Measurements from ENCODE around the gene SYNGR2. TPM values are rescaled to one million over a fixed set of nuclear protein-coding genes. Genes with fewer than 3 reads are reported as not detected.

SYNGR2 gene
- total RNA-seq, 1 donor, result 3.3 TPM

DNA sequence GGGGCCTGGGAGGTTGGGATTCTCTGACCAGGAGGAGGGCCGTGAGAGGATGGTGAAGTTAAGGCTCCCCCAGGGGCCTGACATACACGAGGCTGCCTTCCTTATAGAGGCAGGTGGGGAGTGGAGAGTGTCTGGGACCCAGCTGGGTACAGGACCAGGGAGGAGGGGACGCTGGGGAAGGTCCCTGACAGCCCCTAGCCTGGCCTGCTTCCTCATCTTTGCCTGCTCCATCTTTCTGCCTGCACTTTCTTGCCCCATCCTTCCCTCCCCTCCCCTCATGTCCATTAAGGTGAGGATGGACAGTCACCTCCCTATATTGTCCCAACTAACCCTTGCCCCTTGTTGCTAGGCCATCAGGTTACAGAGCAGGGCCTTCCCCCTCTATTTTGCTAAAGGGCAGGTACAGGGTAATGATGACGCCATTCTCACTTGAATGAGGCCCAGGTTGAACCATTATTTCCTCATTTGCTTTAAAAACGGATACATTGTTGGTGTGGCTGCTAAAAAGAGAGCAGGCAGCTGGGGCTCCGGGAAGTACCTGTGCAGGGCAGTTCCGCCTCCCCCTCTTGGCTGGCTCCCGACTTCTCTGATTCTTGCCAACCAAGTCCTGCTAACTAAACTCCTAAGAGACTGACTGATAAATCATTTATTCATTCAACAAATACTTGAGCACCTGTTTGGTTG is 20.9 kb upstream of the SYNGR2 start:
- no peak overlapping the region for H3K4me3 ChIP-seq (ENCODE audit: insufficient read depth, low read length)
- H3K27me3 ChIP-seq (ENCODE audit: insufficient read depth, low read length), result peaks cover 5% of the 10 kb centered on the region
- H3K79me2 ChIP-seq (ENCODE audit: insufficient read depth, low read length), result no peaks in the 10 kb centered on the region
- H2AFZ ChIP-seq (ENCODE audit: low read length), result no peak overlapping the region
- peak; percentile 54 for DNase-seq (ENCODE audit: insufficient read length, low spot score, missing footprints)
- no peaks in the 10 kb centered on the region for H3K36me3 ChIP-seq (ENCODE audit: insufficient read depth, low read length)
- H3K9me3 ChIP-seq (ENCODE audit: low read depth, low read length), result no peaks in the 10 kb centered on the region
- no peak overlapping the region for H3K27ac ChIP-seq (ENCODE audit: low read depth, low read length)
- TF ChIP-seq, protein P1, sequence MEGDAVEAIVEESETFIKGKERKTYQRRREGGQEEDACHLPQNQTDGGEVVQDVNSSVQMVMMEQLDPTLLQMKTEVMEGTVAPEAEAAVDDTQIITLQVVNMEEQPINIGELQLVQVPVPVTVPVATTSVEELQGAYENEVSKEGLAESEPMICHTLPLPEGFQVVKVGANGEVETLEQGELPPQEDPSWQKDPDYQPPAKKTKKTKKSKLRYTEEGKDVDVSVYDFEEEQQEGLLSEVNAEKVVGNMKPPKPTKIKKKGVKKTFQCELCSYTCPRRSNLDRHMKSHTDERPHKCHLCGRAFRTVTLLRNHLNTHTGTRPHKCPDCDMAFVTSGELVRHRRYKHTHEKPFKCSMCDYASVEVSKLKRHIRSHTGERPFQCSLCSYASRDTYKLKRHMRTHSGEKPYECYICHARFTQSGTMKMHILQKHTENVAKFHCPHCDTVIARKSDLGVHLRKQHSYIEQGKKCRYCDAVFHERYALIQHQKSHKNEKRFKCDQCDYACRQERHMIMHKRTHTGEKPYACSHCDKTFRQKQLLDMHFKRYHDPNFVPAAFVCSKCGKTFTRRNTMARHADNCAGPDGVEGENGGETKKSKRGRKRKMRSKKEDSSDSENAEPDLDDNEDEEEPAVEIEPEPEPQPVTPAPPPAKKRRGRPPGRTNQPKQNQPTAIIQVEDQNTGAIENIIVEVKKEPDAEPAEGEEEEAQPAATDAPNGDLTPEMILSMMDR (IDR thresholded peaks at IDR 0.05; ENCODE audit: extremely low read depth, low read depth, low read length), result no peak
- no peaks in the 10 kb centered on the region for H3K4me1 ChIP-seq (ENCODE audit: insufficient read depth, low read length)
- H4K20me1 ChIP-seq (ENCODE audit: insufficient read depth, low read length), result no peaks in the 10 kb centered on the region
- no peak overlapping the region for H3K4me2 ChIP-seq (ENCODE audit: insufficient read depth, low read length)

DNA sequence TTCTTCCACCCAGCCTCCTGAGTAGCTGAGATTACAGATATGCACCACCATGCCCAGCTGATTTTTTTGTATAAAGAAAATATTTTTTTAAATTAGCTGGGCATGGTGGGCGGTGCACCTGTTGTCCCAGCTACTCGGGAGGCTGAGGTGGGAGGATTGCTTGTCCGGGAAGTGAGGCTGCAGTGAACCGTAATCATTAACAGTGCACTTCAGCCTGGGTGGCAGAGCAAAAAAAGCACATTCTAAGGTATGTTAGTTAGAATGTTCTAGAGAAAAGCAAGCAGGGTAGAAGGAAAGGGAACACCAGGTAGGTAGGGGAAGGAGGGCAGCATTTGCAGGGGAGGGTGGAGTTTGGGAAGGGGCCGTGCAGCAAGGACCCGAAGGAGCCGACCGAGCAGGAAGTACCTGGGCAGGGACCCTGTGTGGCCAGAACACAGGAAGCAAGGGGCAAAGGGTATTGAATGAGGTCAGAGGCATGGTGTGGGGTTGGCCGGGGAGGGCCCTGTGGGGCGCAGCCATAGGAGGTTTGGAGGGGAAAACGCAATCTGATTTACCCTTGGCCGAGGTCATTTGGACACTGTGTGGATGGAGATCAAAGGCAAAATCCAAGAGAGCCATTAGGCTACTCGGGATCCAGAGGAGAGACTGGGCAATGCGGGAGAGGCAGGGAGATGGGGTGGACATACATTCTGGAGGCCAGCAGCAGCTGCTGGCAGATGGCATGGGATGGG is 19.9 kb upstream of the SYNGR2 start:
- H3K4me1 ChIP-seq (ENCODE audit: insufficient read depth, low read length), result no peaks in the 10 kb centered on the region
- no peak overlapping the region for H2AFZ ChIP-seq (ENCODE audit: low read length)
- H3K27me3 ChIP-seq (ENCODE audit: insufficient read depth, low read length), result peaks cover 5% of the 10 kb centered on the region
- no peaks in the 10 kb centered on the region for H3K36me3 ChIP-seq (ENCODE audit: insufficient read depth, low read length)
- no peaks in the 10 kb centered on the region for H3K9me3 ChIP-seq (ENCODE audit: low read depth, low read length)
- no peaks in the 10 kb centered on the region for H4K20me1 ChIP-seq (ENCODE audit: insufficient read depth, low read length)
- H3K27ac ChIP-seq (ENCODE audit: low read depth, low read length), result no peak overlapping the region
- DNase-seq (ENCODE audit: insufficient read length, low spot score, missing footprints), result peak; percentile 46
- no peak overlapping the region for H3K4me3 ChIP-seq (ENCODE audit: insufficient read depth, low read length)
- H3K4me2 ChIP-seq (ENCODE audit: insufficient read depth, low read length), result no peak overlapping the region
- TF ChIP-seq, protein P1 (IDR thresholded peaks at IDR 0.05; ENCODE audit: extremely low read depth, low read depth, low read length), result no peak
- no peaks in the 10 kb centered on the region for H3K79me2 ChIP-seq (ENCODE audit: insufficient read depth, low read length)

DNA sequence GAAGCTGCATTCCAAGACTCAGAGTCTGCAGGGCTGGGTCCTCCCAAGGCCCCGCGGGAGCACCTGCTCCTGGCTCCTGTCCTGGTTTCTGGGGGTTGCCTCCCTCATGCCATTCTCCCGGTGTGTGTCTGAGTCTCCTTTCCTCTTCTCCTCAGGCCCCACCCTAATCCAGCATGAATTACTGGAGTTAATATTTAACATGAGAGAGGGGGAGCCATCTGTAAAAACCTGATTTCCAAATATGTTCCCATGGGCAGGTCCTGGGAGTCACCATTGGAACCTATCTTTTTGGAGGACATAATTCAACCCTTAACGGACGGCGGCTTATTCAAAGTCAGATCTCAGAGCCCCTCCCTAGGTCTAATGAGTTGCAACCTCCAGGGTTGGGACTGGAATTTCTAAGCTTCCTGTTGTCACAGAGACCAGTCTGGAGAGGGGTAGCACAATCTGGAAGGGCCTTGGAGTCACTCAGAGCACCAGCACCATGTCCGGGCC is 16.8 kb upstream of the SYNGR2 start:
- H3K79me2 ChIP-seq (ENCODE audit: insufficient read depth, low read length), result no peaks in the 10 kb centered on the region
- H3K9me3 ChIP-seq (ENCODE audit: low read depth, low read length), result no peaks in the 10 kb centered on the region
- DNase-seq (ENCODE audit: insufficient read length, low spot score, missing footprints), result peak; percentile 57
- peaks cover 5% of the 10 kb centered on the region for H3K27me3 ChIP-seq (ENCODE audit: insufficient read depth, low read length)
- no peak overlapping the region for H2AFZ ChIP-seq (ENCODE audit: low read length)
- no peaks in the 10 kb centered on the region for H3K36me3 ChIP-seq (ENCODE audit: insufficient read depth, low read length)
- H3K4me2 ChIP-seq (ENCODE audit: insufficient read depth, low read length), result no peak overlapping the region
- H3K4me1 ChIP-seq (ENCODE audit: insufficient read depth, low read length), result no peaks in the 10 kb centered on the region
- H3K4me3 ChIP-seq (ENCODE audit: insufficient read depth, low read length), result no peak overlapping the region
- H4K20me1 ChIP-seq (ENCODE audit: insufficient read depth, low read length), result no peaks in the 10 kb centered on the region
- H3K27ac ChIP-seq (ENCODE audit: low read depth, low read length), result no peak overlapping the region
- TF ChIP-seq, protein P1 (IDR thresholded peaks at IDR 0.05; ENCODE audit: extremely low read depth, low read depth, low read length), result no peak
